Spinal cord (tissue), 10 donors: ENCODE measurements around the gene RGS8. TPM values are rescaled to one million over a fixed set of nuclear protein-coding genes. Genes with fewer than 3 reads are reported as not detected.

Experiments
- DNase-seq, 6 donors: peaks; one replicate each; pipeline versions ENCODE4 v3.0.0 to v3.0.0-alpha.2; 2013 to 2015; ENCODE audit warnings: low spot score in 6 of 6, low read depth in 4 of 6
- H3K27ac ChIP-seq: one replicate; pipeline ENCODE4 v1.5.1; 2013; ENCODE audit warnings: low read depth, low read length, control low read depth
- H3K27me3 ChIP-seq: one replicate; pipeline ENCODE4 v1.6.1; 2013; ENCODE audit warnings: low read length; ENCODE audit not compliant: control insufficient read depth, insufficient read depth
- H3K36me3 ChIP-seq: one replicate; pipeline ENCODE4 v1.6.1; 2013; ENCODE audit warnings: low read length; ENCODE audit not compliant: control insufficient read depth, insufficient read depth
- H3K4me1 ChIP-seq: one replicate; pipeline ENCODE4 v1.6.1; 2013; ENCODE audit warnings: low read length; ENCODE audit not compliant: control insufficient read depth, insufficient read depth
- H3K4me3 ChIP-seq: one replicate; pipeline ENCODE4 v1.5.1; 2013; ENCODE audit warnings: low read depth, low read length, control low read depth
- H3K9me3 ChIP-seq: one replicate; pipeline ENCODE4 v1.6.1; 2013; ENCODE audit warnings: low read length; ENCODE audit not compliant: control insufficient read depth, insufficient read depth
- WGBS: methylation state at CpG from one replicate; pipeline ENCODE4 v1.1.5; 2013; ENCODE audit warnings: missing lambda C conversion rate; ENCODE audit not compliant: insufficient coverage; 5-methylcytosine and 5-hydroxymethylcytosine counted together
- polyA plus RNA-seq, 2 donors: library from polyadenylated mRNA; unstranded; fragments of 120-200 nt; gene quantifications; one replicate each; pipeline ENCODE4 v1.2.1, GENCODE V29; 2013; ENCODE audit not compliant: insufficient read length in 2 of 2
- total RNA-seq, 2 donors: library from RNA; depleted of rRNA in 1 of 2; stranded (reverse); fragments of 120-200 nt in 1 of 2; fragments of >200 nt in 1 of 2; gene quantifications; one replicate each; pipeline versions ENCODE4 v1.2.3 to v1.2.4, GENCODE V29; 2013 to 2014
- donor health status: healthy.

Gene RGS8
- total and polyA plus RNA-seq, 4 donors = 6.8 to 9.4 (median 8.2) TPM

- 87% methylated on average over 2 of the region's 2 CpGs for WGBS
- no peaks in the 10 kb centered on the region for H3K36me3 ChIP-seq
- H3K27me3 ChIP-seq = no peaks in the 10 kb centered on the region
- DNase-seq = no peak
- no peaks in the 10 kb centered on the region for H3K4me1 ChIP-seq
- H3K4me3 ChIP-seq = no peak overlapping the region
- no peaks in the 10 kb centered on the region for H3K9me3 ChIP-seq
- no peak overlapping the region for H3K27ac ChIP-seq
These were observed 33.9 kb upstream of the RGS8 start for GRCh38 chr1:182718311-182718710.

- H3K27ac ChIP-seq = no peak overlapping the region
- no peaks in the 10 kb centered on the region for H3K27me3 ChIP-seq
- H3K4me3 ChIP-seq = no peak overlapping the region
- 50% methylated on average over 1 of the region's 4 CpGs for WGBS
- no peak for DNase-seq
- H3K9me3 ChIP-seq = no peaks in the 10 kb centered on the region
- no peaks in the 10 kb centered on the region for H3K36me3 ChIP-seq
- no peaks in the 10 kb centered on the region for H3K4me1 ChIP-seq
These were observed 32.6 kb upstream of the RGS8 start for GRCh38 chr1:182716740-182717720.

- no peak overlapping the region for H3K27ac ChIP-seq
- DNase-seq = no peak
- no peaks in the 10 kb centered on the region for H3K4me1 ChIP-seq
- H3K27me3 ChIP-seq = no peaks in the 10 kb centered on the region
- no peaks in the 10 kb centered on the region for H3K9me3 ChIP-seq
- no peak overlapping the region for H3K4me3 ChIP-seq
- H3K36me3 ChIP-seq = no peaks in the 10 kb centered on the region
- WGBS = no CpG with 5 or more reads among the region's 2 CpGs
These were observed 31.1 kb upstream of the RGS8 start for GRCh38 chr1:182715531-182715930.

GRCh38 chr1:182714546-182714945, 30.2 kb upstream of the RGS8 start:
- Histone ChIP-seq H3K4me1 (no peaks in the 10 kb centered on the region), H3K36me3 (no peaks in the 10 kb centered on the region), H3K27ac (no peak overlapping the region), H3K27me3 (no peaks in the 10 kb centered on the region), H3K9me3 (no peaks in the 10 kb centered on the region), H3K4me3 (no peak overlapping the region)
- WGBS = 80% methylated on average over 1 of the region's 2 CpGs
- no peak for DNase-seq

GRCh38 chr1:182713939-182714338, 29.6 kb upstream of the RGS8 start:
- H3K4me3 ChIP-seq = no peak overlapping the region
- no peaks in the 10 kb centered on the region for H3K36me3 ChIP-seq
- no peaks in the 10 kb centered on the region for H3K27me3 ChIP-seq
- no peak for DNase-seq
- H3K4me1 ChIP-seq = no peaks in the 10 kb centered on the region
- WGBS = 100% methylated on average over 2 of the region's 3 CpGs
- no peak overlapping the region for H3K27ac ChIP-seq
- no peaks in the 10 kb centered on the region for H3K9me3 ChIP-seq

- Histone ChIP-seq H3K36me3 (no peaks in the 10 kb centered on the region), H3K9me3 (no peaks in the 10 kb centered on the region), H3K4me1 (no peaks in the 10 kb centered on the region), H3K27ac (no peak overlapping the region), H3K27me3 (no peaks in the 10 kb centered on the region), H3K4me3 (no peak overlapping the region)
- WGBS = 88% methylated on average over 1 of the region's 3 CpGs
- DNase-seq = no peak
These were observed 29.1 kb upstream of the RGS8 start for GRCh38 chr1:182713492-182713891.

GRCh38 chr1:182709855-182710254, 25.5 kb upstream of the RGS8 start:
- Histone ChIP-seq H3K36me3 (no peaks in the 10 kb centered on the region), H3K9me3 (no peaks in the 10 kb centered on the region), H3K27ac (no peak overlapping the region), H3K27me3 (no peaks in the 10 kb centered on the region), H3K4me1 (no peaks in the 10 kb centered on the region), H3K4me3 (no peak overlapping the region)
- DNase-seq = no peak
- WGBS = 100% methylated on average over 1 of the region's 2 CpGs

GRCh38 chr1:182709225-182709764, 24.9 kb upstream of the RGS8 start:
- DNase-seq = no peak
- Histone ChIP-seq H3K36me3 (no peaks in the 10 kb centered on the region), H3K27ac (no peak overlapping the region), H3K9me3 (no peaks in the 10 kb centered on the region), H3K4me1 (no peaks in the 10 kb centered on the region), H3K4me3 (no peak overlapping the region), H3K27me3 (no peaks in the 10 kb centered on the region)
- 89% methylated on average over 1 of the region's 1 CpG for WGBS

GRCh38 chr1:182707122-182707521, 22.7 kb upstream of the RGS8 start:
- H3K9me3 ChIP-seq = no peaks in the 10 kb centered on the region
- peak in 2 of 6 donors; percentile 54 to 85 for DNase-seq
- H3K4me1 ChIP-seq = no peaks in the 10 kb centered on the region
- no peaks in the 10 kb centered on the region for H3K36me3 ChIP-seq
- 40% methylated on average over 1 of the region's 1 CpG for WGBS
- H3K4me3 ChIP-seq = no peak overlapping the region
- H3K27ac ChIP-seq = no peak overlapping the region
- H3K27me3 ChIP-seq = no peaks in the 10 kb centered on the region

- DNase-seq = no peak
- Histone ChIP-seq H3K4me1 (peaks cover 8% of the 10 kb centered on the region), H3K9me3 (no peaks in the 10 kb centered on the region), H3K36me3 (no peaks in the 10 kb centered on the region), H3K27ac (no peak overlapping the region), H3K27me3 (no peaks in the 10 kb centered on the region), H3K4me3 (no peak overlapping the region)
- no CpG with 5 or more reads among the region's 2 CpGs for WGBS
These were observed 20.3 kb upstream of the RGS8 start for GRCh38 chr1:182704677-182705076.
